LNCAP (cell line): ENCODE results near the gene ZNF580.

Experiments used
- TF ChIP-seq, protein P1 (sequence below): fragments of 450-650 bp; IDR thresholded peaks from 2 replicates; pipeline ENCODE4 v1.5.1; 2017; ENCODE audit warnings: mild to moderate bottlenecking

ZNF580 gene, protein sequence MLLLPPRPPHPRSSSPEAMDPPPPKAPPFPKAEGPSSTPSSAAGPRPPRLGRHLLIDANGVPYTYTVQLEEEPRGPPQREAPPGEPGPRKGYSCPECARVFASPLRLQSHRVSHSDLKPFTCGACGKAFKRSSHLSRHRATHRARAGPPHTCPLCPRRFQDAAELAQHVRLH

DNA sequence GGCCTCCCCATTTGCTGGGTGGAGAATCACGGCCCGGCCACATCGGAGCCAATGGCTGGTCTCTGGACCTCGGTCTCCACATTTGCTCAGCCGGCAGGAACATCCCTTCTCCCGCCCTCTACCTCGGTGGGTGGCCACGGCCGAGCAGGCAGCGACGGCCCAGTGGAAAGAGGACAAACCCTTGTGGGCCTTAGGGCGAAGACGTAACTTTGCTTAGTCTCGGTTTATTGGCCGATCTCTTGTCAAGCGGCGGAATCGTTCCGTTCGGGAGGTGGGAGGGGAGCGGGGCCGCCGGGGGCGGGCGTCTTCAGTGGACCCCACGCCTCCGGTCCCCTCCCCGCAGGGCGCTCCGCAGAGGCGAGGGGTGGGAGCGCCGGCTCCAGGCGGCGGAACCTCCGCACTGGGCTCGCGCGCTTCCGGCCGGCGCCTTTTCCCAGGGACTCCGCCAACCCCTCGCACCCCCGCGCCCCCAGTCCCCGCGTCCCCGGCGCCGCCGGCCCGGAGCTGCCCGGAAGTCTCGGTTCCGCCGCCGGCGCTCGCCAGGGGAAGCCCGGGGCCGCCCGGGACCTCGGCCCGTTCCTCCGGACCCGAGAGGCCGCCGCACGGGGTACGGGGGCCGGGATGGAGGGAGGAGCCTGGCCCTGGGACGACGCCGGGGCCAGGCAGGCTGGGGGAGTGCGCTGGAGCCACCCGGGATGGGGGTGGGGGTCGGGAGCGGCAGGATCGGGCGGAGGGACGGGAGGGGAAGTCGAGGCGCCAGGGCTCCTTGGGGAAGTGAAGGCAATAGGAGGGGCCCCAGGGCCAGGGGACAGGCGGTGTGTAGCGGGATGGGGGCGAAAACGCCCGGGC, at the start of gene ZNF580:
ZNF580 (plus strand) TSS at position 426 of the 849 bp plus-strand sequence. CDS start 1,507 bp downstream, outside the sequence.
- TF ChIP-seq, protein P1, sequence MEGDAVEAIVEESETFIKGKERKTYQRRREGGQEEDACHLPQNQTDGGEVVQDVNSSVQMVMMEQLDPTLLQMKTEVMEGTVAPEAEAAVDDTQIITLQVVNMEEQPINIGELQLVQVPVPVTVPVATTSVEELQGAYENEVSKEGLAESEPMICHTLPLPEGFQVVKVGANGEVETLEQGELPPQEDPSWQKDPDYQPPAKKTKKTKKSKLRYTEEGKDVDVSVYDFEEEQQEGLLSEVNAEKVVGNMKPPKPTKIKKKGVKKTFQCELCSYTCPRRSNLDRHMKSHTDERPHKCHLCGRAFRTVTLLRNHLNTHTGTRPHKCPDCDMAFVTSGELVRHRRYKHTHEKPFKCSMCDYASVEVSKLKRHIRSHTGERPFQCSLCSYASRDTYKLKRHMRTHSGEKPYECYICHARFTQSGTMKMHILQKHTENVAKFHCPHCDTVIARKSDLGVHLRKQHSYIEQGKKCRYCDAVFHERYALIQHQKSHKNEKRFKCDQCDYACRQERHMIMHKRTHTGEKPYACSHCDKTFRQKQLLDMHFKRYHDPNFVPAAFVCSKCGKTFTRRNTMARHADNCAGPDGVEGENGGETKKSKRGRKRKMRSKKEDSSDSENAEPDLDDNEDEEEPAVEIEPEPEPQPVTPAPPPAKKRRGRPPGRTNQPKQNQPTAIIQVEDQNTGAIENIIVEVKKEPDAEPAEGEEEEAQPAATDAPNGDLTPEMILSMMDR = no peak

DNA sequence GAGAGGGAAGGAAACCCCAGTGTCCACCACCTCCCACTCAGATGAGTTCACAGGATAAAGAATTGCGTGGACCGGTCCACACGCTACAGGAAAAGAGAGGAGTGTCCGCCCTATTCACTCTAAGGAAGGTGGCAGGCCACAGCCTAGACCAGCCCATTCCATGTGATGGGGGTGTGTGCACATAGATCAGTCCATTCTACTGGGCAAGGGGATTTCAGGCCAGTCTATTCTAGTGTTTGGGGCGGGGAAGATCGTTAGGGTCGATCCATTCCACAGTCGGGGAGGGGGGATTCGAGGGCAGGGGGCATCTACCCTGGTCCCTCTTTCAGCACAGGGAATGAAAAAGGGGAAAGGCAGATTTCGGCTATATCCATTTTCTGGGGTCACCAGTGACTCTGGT, 49.2 kb upstream of the ZNF580 start:
- TF ChIP-seq, protein P1 = no peak

DNA sequence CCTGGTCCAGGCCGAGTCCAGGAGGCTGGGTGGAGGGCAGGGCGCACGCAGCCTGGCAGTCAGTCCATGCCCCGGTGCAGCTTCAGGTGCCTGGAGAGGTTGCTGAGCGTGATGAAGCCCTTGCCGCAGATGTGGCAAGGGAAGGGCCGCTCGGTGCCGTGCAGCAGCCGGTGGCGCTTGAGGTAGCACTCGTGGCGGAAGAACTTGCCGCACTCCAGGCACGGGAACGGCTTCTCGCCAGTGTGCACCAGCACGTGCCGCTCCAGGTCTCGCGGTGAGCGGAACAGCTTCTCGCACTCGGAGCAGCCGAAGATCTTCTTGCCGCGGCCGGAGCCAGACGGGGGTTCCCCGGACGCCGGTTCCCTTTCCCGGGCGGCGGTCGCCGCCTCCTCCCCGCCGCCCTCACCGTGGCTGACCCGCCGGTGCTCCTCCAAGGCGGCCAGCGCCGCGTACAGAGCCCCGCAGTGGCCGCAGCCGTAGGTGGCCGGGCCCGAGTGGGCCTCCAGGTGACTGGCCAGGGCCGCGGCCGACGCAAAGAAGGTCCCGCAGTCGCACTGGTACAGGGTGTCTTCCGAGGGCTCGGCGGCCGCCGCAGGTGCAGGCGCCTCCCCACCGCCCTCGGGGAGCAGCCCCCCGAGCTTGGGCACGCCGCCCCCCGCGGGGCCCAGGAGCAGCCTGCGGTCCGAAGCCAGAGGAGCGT, 48.3 kb upstream of the ZNF580 start:
- TF ChIP-seq, protein P1 = no peak

DNA sequence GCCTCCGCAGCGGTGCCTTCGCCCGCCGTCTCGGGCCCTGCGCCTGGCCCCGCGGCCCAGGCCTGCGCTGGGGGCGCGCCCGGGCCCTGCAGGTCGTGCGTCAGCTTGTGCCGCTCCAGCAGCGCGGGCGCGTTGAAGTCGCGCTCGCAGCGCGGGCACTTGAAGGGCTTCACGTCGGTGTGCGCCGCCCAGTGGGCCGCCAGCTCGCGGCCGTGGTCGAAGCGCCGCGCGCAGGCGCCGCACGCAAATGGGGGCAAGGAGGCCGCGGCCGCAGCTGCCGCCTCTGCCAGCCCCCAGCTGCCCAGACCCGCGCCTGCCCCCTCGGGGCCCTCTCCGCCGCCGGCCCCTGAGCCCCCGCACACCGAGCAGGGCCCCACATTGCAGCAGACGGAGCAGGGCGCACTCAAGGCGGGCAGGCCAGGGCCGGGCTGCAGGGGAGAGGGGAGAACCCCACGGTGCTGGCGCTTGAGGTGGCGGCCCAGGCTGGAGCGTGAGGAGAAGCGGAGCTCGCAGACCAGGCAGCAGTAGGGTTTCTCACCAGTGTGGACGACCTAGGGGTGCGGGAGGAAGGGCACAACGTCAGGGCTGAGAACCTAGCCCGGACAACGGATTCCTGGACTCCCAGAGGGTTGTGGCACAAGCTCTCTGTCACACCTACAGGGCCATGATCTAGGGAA, 47.6 kb upstream of the ZNF580 start:
- TF ChIP-seq, protein P1 = no peak

DNA sequence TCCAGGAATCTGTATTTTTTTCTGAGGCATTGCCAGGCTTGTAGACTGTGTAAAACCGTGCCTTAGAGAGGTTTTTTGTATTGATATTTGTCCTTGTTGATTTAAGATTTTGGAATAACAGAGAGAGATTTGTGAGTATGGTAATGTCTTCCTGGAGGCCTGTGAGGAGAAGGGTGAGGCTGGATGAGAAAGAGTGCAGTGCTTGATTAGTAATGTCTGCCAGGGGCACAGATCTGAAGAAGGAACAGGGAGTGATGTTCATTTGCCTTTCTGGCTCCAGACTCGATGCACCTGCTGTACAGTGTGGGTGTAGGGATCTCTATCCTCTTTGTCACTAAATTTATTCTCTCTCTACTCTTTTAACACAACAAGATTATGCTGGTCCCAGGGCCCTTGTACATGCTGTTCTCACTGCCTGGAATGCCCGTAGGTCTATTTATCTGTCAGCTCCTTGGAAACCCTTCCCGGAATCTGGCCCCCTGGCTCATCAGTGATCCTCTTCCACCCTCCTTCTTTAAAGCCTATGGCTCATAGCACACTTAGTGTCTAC, 45.7 kb upstream of the ZNF580 start:
- TF ChIP-seq, protein P1 = no peak

DNA sequence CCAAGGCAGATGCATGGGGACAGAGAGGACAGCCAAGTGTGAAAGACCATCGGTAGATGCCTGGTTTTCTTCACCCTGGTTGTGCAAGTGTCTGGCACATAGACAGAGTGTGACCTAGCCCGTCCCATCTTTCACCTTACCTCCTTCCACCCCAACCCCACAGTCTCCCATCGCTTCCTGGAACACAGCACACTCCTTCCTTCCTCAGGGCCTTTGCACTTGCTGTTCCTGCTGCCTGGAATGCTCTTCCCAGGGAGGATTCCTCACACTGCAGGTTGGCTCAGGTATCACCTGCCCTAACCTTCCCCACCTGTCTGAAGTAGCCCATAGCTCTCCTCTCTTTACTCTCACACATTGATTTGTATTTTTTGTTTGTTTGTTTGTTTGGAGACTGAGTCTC, 44.5 kb upstream of the ZNF580 start:
- TF ChIP-seq, protein P1 = no peak

DNA sequence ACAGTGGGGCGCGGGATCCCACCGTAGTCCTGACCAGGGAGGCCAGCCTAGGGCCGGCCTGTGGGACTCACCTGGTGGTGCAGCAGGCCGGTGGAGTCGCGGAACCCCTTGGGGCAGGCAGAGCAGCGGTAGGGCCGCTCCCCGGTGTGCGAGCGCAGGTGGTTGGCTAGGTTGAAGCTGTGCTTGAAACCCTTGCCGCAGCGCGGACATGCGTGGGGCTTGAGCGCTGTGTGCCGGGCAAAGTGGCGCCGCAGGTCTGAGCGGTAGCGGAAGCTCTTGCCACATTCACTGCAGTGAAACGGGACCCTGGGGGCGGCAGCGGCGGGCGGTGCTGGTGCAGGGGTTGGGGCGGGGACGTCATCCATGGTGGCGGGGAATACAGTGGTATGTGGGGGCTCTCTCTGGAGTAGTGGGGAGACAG, 43.3 kb upstream of the ZNF580 start:
- TF ChIP-seq, protein P1 = no peak
